ENCODE results near the gene RAB17.
A peak's percentile ranks its signal among the peaks of the same experiment; 100 is the strongest.
"Not testable (repeated sequence)": the region's sequence is repeated elsewhere in the genome, so short reads cannot be mapped to it uniquely, and the experiment has no call there.

Gene RAB17

GRCh38 chr2:237598468-237599208 lies 8.1 kb upstream of the RAB17 start:
- no peak for DNase-seq (ENCODE audit: low read depth)

- no peak for DNase-seq (ENCODE audit: low read depth)
Observed at GRCh38 chr2:237597196-237598145, 6.9 kb upstream of the RAB17 start.

DNA sequence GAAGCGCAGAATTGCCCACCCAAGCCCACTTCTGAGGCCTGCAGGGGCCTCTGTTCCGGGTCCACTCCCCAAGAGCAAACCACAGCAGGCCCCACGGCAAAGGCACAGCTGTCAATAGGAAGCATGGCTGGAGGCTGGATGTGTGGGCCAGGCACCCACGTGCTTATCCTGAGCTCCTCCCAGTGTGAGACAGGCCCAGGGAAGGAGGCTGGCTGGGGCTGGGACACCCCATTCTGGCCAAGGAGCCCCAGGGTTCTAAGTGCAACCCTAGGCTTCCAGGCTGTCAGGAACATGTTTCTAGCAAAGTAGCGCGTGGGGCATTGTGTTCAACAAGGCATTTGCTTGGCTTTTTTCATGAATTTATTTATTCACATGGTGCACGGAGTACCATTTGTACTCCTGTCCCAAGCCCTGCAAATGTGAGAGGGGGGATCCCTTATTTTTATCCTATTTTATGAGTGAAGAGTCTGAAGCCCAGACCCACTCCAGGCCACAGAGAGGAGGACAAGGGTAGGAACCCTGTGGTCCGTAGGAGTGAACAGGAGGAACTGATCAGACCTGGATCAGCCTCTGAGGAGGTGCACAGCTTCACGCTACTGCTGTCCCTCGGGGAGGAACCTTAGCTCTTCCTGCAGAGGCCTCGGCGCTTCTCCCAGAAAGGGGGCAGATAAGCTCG lies 6.1 kb upstream of the RAB17 start:
- DNase-seq (ENCODE audit: low read depth) = no peak

- not testable (repeated sequence) for DNase-seq (ENCODE audit: low read depth)
Observed at GRCh38 chr2:237595829-237596519, 5.4 kb upstream of the RAB17 start.

GRCh38 chr2:237594514-237594871 lies 4.0 kb upstream of the RAB17 start:
- DNase-seq (ENCODE audit: low read depth) = peak; percentile 70

GRCh38 chr2:237593596-237594320 lies 3.2 kb upstream of the RAB17 start:
- DNase-seq (ENCODE audit: low read depth) = no peak

GRCh38 chr2:237593036-237593435 lies 2.5 kb upstream of the RAB17 start:
- DNase-seq (ENCODE audit: low read depth) = no peak

- DNase-seq (ENCODE audit: low read depth) = no peak
Observed at GRCh38 chr2:237592425-237592980, 2.0 kb upstream of the RAB17 start.

DNA sequence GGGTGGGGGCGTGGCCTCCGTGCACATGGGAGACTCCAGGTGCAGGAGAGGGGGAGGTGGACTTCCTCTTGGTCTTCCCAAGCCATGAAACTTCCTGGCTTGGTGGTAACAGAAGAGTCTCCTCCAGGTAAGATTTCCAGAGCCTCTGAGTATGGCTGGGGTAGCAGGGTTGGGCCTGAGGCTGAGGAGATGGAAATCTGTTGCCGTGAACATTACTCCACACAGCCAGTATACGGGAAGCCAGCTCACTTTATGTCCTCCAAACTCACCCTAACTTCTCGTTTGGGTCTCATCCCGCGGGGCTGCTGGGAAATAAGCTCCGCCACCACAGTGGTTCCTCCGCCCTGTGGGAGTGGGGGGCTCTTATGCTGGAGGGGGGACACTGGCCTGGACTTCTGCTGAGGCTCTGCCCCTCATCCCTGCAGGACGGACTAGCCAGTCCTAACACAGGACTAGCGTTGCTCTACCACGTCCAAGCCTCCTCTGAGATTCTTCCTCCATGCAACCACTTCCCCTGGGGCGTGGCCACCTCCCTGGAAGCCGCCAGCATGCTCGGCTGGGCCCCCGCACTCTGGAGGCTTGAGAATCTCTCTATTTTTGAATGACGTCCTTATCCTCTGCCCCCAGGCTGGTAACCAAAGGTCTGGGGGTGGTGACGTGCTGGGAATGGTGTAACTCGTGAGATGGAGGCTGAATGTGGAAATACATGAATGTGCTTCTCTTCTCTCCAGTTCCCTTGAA lies 777 bp upstream of the RAB17 start:
- no peak for DNase-seq (ENCODE audit: low read depth)

GRCh38 chr2:237588044-237588696 lies 2.4 kb downstream of the RAB17 start:
- no peak for DNase-seq (ENCODE audit: low read depth)

DNA sequence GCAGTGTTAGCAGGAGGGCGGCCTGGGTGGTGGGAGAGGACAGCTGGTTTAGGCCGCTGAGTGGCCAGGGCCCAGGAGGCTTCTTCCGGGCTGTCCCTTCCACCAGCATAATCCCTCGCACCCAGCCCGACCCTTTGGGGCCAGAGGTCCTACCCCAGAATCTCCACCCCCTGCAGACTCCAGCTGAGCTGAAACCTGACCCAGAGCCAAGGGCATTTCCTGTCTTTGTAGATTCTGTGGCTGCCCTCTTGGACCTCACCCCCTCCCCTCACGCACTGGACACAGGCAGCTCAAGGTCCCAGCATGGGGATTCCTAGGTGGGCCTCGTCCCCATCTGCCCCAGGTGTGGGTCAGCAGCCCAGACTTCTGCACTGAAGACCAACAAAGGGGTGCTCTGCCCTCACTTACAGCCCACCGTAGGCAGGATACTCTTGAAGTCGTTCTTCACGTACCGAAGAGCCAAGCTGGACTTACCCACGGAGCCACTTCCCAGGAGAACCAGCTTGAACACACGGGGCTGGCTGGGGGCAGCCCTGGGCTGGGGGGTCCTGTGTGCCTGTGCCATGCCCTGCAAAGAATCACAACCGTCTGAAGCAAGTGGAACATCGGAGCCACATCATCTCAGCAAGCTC lies 4.8 kb downstream of the RAB17 start:
- no peak for DNase-seq (ENCODE audit: low read depth)

DNA sequence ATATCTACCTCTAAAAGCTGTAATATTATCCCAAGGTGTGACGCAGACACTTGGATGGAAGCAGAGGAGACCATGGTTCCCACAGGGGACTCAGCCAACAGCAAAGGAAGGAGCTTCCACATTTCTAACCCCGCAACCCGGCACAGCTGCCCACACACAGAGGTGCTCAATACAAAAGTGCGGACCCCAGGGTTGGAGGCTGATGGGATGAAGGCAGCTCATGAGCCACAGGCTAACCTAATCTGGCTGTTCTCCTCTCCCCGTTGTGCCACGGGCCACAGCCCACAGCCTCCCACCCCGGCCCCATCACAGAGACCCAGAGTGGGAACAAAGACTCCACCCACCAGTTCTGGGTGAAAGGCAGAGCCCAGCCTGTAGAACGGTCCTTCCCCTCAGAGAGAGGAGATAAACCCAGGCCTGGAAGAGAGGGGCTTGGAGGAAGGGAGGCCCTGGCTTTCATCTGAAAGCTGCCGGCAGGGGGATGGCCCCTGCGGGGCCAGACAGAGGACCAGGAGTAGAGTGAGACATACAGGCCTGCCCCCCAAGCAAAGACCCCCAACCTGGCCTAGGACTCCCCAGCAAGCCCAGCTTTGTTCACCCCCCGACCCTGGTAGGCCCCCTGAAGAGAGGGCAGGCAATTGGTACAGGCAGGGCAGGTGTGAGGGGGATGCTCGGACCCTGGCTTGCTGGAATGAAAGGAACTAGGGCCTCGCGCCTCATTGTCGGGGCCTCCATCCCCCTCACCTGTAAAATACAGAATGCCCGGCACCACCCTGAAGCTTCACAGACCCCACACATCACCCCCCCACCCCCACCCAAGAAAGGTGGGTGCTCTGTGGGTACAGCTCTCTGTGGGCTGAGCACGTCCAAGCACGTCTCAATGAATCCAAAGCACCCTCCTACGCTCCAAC lies 6.9 kb downstream of the RAB17 start:
- DNase-seq (ENCODE audit: low read depth) = no peak

- DNase-seq (ENCODE audit: low read depth) = peak; percentile 79
Observed at GRCh38 chr2:237581751-237582746, 8.5 kb downstream of the RAB17 start.

- no peak for DNase-seq (ENCODE audit: low read depth)
Observed at GRCh38 chr2:237581326-237581725, 9.2 kb downstream of the RAB17 start.

GRCh38 chr2:237577956-237578870 lies 12.3 kb downstream of the RAB17 start:
- no peak for DNase-seq (ENCODE audit: low read depth)

DNA sequence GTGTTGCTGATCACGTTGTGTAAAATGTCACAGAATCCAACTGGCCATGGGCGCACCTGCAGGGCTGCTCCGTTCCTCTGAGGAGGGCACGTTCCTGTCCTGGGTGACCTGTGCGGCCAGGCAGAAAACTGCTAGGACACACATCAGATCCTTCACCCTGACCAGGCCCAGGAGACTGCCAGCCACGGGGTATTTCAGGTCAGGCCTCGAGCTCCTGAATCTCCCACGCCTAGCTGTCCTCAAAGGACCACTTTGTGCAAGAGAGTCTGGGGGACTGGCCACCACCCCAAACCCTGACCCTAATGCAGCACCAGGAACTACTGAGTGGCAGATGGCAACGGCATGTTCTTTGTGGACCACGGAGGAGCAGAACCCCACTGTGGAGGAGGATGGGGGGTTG lies 13.1 kb downstream of the RAB17 start:
- no peak for DNase-seq (ENCODE audit: low read depth)
